Activated CD8-positive, alpha-beta memory T cell treated with anti-CD3 and anti-CD28 coated beads, Interleukin-2, amount 50 U/mL, for 24 hours (primary cell): ENCODE measurements around the gene ATXN7L1.
"Not testable (repeated sequence)": the region's sequence is repeated elsewhere in the genome, so short reads cannot be mapped to it uniquely, and the experiment has no call there.

ENCODE experiments used
- DNase-seq: peaks from one replicate; pipeline ENCODE4 v3.0.0-alpha.2; 2020; ENCODE audit errors: extremely low read depth

Gene ATXN7L1

GRCh38 chr7:105802604-105803428, 73.6 kb downstream of the ATXN7L1 start:
- DNase-seq, result no peak

DNA sequence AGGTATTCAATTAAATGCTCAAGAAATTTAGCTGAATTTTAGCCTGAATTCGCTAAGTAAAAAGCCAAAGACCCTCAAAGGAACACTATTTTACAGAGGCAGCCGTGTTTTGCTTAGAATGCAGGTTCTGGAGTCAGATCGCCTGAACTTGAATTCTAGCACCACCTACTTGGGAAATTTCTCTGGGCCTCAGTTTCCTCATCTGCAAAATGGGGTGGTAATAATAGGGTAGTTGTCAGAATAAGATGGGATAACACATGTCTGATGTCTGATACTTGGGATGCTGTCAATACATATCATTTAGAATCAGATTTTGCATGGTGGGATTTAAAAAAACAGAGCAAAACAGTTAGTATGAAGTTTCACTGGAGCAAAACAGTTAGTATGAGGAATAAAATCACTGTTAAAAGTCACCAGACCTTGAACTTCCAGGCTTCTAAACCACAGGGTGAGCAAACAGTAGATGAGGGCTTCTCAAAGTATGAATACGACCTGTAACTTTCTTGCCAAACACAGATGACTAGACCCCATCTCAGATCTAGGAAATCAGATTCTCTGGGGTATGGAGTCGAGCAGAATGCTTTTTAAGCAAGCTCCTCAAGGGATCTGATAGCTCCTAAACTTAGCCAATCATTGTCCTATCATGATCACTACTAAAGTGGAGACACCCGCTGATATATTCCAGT, 75.4 kb downstream of the ATXN7L1 start:
- DNase-seq, result no peak

- no peak for DNase-seq
Measured at GRCh38 chr7:105800442-105800841, 76.0 kb downstream of the ATXN7L1 start.

GRCh38 chr7:105799677-105800076, 76.7 kb downstream of the ATXN7L1 start:
- no peak for DNase-seq

GRCh38 chr7:105799006-105799405, 77.4 kb downstream of the ATXN7L1 start:
- no peak for DNase-seq

DNA sequence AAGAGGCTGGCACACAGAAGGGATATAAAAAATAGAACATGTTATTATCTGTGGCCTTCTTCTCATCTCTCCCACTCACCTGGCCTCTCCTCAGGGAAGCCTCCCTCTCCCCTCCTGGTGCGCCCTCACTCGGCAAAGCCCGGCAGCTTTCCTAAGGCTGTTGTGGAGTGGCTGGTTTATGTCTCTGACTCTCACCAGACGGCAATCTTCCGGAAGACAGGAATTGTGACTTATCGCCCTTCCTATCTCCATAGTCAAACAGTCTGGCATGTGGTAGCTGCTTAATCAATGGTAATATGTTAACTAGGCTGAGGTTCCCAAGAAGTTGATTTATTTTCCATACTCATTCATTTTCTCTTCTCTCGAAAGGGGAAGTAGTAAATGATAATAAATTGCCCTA, 78.7 kb downstream of the ATXN7L1 start:
- DNase-seq, result no peak

DNA sequence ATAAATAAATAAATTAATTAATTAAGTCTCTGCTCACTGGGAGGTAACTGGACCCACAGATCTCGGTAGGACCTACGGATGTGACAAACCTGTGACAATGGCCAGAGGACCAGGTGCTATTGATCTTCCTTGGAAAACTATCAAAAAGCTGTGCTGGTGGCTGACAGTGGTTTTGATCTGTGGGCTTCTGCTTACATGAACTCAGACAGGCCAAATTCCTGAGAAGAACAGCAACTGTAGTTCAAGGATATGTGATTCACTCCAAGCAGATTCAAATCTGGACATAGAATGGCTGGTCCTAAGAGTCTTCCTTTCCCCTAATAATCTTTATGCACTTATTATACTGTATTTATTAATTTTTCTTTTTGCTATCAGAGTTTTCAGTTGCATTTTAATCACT, 80.0 kb downstream of the ATXN7L1 start:
- DNase-seq, result no peak

- DNase-seq, result no peak
Measured at GRCh38 chr7:105794741-105795729, 81.4 kb downstream of the ATXN7L1 start.

- no peak for DNase-seq
Measured at GRCh38 chr7:105792488-105793370, 83.7 kb downstream of the ATXN7L1 start.

GRCh38 chr7:105791926-105792325, 84.5 kb downstream of the ATXN7L1 start:
- DNase-seq, result no peak

GRCh38 chr7:105790996-105791395, 85.4 kb downstream of the ATXN7L1 start:
- no peak for DNase-seq

DNA sequence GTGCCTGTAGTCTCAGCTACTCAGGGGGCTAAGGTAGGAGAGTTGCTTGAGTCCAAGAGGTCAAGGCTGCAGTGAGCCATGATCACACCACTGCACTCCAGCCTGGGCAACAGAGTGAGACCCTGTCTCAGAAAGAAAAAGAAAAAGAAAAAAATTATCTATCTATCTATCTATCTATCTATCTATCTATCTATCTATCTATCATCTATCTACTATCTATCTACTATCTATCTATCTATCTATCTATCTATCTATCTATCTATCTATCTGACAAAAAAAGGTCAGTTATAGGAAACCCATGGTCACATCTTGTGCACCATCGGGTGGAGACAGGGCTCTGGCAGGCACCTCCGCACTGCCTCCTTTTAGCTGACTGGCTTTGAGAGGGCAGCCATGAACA, 85.9 kb downstream of the ATXN7L1 start:
- DNase-seq, result not testable (repeated sequence)

DNA sequence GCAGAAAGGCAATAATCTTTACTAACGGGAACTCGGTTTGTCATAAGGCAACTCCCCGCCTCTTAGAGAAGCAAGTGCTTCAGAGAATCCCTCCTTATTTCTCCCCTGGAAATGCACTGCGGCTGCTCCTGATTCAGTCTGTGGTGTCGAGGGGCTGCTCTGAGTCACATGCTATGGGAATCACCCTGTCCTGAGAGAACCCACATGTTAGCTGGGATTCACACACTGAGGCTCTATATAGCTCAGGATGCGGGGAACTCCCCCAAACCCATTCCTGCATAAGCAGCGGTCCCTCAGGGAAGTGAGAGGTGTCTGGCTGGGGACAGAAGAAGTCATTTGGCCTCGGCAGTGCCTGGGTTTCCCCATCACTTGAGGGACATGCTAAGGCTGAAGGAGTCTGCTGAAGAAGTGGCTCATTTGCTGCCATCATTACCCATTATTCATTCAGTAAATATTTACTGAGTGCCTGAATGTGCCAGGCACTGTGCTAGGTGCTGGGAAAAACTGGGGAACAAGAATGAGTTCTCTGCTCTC, 87.5 kb downstream of the ATXN7L1 start:
- no peak for DNase-seq

- no peak for DNase-seq
Measured at GRCh38 chr7:105788356-105788755, 88.0 kb downstream of the ATXN7L1 start.

GRCh38 chr7:105787793-105788192, 88.6 kb downstream of the ATXN7L1 start:
- DNase-seq, result no peak

DNA sequence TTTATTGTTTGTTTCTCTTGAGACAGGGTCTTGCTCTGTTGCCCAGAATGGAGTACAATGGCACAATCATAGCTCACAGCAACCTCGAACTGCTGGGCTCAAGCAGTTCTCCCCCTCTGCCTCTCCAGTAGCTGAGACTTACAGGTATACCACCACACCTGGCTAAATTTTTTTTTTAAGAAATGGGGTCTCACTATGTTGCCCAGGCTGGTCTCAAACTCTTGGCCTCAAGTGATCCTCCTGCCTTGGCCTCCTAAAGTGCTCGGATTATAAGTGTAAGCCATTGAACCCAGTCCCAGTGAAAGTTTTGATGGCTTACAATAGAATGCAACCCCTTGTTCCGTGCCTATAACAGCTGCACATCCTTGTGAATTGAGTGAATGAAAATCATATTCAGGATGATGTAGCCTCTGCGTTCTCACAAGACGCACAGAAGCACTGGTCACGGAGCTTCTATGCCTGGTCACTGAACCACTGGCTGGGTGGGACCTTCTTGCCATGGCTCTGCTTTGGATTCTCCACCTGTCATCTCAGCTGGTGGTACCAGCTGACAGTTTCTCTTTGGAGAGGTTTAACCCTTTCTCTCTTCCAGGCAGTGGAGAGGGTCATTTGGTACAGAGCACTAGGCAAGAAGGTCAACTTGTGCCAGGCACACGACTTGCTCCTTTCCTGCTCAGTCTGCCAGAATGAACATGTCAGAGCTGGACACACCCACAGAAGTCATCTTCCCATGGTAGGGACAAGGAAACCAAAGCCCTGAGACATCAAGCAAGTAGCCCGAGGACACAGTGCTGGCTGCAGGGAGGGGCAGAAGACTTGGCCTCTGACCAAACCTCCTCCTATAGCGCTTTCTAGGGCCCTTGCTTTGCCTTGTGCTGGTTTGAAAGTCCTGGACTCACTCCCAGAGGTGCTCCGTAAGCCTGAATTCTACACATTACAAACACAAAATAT, 89.6 kb downstream of the ATXN7L1 start:
- no peak for DNase-seq

- no peak for DNase-seq
Measured at GRCh38 chr7:105782391-105783042, 93.9 kb downstream of the ATXN7L1 start.

DNA sequence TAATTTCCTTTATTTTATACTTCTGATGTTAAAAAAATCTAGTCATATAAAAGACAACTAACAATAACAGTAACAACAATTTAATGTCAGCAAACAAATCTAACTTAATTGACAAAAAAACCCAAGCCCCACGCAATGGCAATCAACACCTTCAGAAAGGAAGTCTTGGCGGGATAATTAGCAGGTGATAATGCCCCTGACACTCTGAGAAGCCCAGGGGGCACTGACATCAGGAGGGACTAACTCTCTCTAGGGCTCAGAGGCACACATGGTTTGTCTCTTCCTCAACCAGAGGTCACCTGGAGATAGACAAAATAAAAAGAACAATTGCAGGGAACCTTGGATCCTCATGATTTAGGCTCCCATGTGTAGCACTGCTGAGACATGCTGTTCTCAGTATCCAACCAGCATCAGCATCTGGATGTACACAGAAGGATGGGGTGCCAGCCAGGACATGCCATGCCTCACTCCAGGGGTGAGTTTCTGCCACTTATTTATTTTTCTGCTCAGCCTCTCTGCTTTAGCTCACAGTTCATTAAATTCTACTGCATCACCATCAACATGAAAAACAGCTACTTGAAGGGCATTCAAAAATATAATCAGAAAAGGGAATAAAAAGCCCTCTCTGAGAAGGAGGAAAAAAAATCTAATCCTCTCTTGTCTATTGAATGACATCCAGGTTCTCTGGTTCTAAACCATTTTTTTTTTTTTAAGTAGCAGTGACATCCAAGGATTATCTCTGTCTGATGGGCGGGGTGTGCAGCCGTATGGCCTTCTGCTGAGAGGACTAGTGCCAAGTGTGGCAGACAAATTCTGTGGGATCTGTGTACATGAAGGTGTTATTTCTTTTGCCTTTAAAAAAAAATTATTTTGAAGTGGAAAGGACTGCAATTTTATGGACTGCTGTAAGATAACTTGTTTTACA, 96.3 kb downstream of the ATXN7L1 start:
- DNase-seq, result no peak
